Activated CD4-positive, alpha-beta T cell treated with anti-CD3 and anti-CD28 coated beads, Interleukin-2, Interleukin-6, amounts not matched to agents 100 ng/mL and 50 ng/mL, durations not matched to agents 16 hours and 8 hours (primary cell): ENCODE results near the gene MYO18B.
"Not testable (repeated sequence)": the region's sequence is repeated elsewhere in the genome, so short reads cannot be mapped to it uniquely, and the experiment has no call there.

Experiments used
- DNase-seq: peaks from one replicate; pipeline ENCODE4 v3.0.0-alpha.2; 2020

Gene MYO18B

DNA sequence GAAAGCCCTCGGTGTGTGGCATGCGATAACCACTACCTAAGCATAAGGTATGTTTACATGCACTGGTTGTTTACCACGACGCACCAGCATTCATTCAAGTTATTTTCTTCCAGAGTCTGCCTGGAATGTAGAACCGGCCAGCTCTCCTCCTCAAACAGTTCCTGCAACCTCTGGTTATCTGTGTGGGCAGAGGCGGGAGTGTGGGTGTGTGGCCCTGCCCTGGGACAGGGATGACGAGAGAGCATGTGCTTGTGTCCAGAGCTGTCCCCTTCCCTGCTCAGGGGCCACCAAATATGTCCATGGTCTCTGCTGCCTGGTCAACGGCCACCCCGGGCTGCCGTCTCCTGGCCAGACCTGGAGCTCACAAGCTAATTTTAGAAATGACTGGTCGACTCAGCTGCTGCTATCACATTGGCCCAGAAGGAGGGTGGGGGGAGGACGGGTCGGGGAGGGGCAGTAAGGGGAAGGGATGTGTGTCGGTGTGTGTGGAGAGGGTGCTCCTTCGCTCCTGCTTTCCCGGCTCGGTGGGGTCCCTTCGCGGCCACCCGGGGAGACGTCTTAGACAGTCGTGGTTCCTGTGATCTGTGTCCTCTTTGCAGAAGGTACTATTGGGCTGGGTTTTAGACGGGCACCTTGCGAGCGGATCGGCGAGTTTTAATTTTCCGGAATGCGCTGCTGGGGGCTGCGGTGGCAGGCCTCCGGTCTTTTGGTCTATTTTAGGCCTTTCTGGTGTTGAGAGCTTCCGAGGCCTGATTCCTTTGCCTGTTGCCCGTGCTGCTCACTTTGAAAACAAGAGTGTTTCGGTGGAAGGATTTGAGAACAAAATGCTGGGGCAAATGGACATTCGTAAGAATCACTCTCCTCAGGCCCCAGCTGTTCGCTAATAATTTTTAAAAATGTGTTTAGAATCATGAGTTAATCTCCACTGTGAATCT lies at the start of gene MYO18B:
MYO18B (plus strand) TSS at position 497 of the 935 bp plus-strand sequence. CDS start 18,905 bp downstream, outside the sequence.
- DNase-seq: no peak

DNA sequence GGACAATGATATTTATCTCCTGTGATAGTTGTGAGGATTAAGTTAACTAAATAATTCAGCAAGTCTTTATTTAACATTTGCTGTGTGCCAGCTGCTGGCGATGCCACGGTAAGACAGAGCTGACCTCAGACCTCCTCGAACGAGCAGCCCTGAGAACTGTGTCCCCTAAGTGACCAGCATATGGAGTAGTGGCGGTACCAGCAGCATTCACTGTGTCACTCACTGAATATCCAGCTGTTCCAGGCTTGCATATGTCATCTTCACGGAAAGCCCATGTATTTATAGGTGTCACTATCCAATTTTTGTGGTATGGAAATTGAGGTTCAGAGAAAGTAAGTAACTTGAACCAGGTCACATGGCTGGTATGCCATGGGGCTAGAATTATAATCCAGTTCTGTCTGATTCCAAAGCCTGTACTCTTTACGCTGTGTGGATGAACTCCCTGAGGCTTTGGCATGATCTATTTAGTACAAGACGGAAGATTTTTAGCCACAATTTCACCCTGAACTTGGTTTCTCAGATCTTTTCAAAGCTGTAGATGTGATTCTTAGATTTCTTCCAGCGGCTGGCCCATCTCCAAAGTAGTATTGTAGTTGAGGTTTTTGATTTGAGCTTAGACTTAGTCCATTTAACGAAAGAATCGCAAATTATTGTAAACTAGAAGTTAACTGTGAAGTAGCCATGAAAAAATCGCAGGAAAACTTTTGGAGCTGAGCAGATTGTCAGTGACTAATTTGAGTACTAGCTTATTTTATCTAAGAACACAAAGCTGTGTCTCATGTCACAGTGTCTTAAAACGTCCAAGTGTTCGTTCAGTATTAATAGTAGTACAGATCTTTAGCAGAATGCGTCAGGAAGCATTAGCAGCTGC lies 49.4 kb upstream of the MYO18B start:
- no peak for DNase-seq

- no peak for DNase-seq
Observed at GRCh38 chr22:25693268-25693565, 48.8 kb upstream of the MYO18B start.

DNA sequence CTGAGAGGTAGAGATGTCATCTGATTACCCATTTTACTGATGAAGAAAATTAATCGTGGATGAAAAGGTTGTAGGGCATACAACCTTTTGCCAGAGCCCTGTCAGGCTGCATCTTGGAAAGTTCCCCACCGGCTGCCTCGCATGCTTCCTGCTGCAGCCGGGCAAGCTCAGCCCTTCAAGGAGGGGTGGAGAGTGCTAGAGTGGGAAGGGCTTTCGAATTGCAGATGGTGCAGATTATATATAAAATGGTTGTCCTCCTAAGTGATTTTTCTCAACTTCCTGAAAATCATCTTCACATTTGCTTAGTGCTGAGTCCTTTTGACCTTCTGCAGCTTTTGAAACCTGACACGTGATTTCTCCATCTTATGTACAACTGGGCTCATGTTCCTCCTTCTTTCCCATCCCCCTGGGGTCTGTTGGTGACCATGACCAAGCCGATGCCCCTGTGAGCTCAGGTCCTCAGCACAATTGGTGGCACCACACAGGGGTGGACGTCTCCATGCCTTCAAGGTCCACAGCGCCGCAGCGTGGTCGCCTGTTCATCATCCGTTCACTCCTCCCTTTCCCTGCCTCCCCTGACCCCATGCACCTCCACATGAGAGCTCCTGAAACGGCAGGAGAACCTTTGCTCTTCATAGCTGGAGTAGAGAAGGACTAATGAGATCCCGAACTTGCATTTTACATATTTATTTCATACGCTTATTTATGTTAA lies 47.6 kb upstream of the MYO18B start:
- DNase-seq: no peak

DNA sequence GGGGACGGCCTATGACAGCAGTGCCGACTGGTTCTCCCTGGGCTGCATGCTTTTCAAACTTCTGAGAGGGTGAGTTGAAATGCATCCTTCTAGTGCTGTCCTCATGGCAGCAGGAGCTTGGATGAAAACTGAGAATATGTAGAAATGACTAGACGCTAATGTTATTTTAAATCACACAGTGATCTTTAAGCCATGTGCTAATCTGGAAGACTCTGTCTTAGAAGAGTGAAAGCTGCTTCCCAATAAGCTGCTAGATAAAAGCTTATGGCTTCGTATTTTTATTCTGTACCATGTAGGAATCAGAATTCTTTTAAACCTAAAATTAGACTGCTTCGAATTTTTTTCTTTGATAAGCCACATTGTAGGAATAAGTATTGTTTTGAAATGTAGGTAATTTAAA lies 46.8 kb upstream of the MYO18B start:
- DNase-seq: no peak

DNA sequence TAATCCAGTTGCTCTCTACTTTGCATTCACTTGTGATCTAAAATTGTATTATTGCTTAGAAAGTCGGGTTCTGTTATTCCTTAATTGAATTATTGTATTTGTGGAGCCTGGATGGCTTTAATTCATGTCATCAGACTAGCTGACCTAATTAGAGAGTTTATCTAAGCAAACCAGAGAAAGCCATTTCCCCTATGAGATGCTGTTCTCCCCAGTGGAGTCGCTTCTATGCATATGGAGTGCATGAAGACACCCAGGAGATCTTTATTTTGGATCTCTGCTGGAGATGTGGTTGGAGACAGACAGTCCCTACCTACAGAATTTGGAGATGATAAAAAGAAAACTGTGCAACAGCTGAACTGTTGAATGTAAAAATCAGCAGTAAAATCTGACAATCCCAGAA lies 45.2 kb upstream of the MYO18B start:
- DNase-seq: no peak

- no peak for DNase-seq
Observed at GRCh38 chr22:25697181-25697664, 44.8 kb upstream of the MYO18B start.

- no peak for DNase-seq
Observed at GRCh38 chr22:25697978-25698377, 44.0 kb upstream of the MYO18B start.

DNA sequence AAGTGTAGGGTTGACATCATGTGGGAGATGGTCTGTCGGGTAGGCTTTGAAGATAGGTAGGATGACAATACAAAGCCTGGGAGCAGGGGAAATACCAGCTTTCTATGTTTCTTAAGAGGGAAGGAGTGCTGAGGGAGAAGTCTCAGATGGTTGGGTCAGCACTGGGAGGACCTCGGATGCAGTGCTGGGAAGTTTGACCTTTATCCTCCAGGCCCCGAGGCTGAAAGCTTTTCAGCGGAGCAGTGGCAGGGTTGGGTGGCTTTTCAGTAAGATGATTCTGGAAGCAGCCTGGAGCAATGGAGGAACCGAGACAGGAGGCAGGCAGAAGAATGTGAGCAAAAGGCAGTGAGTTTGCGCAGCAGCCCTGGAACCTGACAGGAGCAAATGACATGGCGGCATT lies 43.5 kb upstream of the MYO18B start:
- DNase-seq: no peak

DNA sequence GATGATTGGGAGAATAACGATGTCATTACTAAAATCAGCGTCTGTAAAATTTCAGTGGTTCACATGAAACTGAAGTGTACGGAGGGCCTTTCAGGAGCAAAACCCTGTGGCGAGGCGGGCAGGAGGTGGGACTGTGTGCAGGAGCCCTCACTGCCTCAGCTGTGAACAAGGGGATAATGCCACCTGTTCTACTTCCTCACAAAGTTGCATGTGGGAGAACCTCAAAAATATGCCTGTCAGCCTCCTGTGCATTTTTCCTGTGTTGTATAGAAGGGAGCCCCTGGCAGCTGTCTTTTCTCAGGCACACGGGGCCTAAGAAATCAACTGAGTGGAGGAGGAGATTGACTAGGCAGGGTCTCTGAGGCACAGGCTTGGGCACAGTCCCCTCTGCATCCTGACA lies 43.0 kb upstream of the MYO18B start:
- DNase-seq: no peak

- DNase-seq: no peak
Observed at GRCh38 chr22:25701056-25701780, 40.8 kb upstream of the MYO18B start.

DNA sequence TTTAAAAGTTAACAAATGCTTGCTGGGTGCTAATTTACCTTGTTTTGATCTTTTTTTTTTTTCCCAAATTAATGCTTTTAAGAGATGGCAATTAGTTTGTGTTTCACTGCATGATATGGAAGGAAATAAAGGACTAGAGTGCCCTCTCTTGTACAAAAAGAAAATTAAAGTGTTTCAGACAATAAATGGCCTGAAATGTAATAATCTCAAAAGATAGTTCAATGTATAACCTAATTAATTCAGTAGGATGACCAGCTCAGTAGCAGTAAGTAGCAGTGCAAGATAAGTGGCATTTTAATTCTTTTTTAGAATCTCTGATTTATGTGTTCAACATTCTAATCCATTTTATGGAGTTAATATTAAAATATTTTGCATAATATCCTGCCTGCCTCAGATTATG lies 39.9 kb upstream of the MYO18B start:
- DNase-seq: peak; percentile 14

GRCh38 chr22:25702571-25703167 lies 39.3 kb upstream of the MYO18B start:
- DNase-seq: peak; percentile 84

DNA sequence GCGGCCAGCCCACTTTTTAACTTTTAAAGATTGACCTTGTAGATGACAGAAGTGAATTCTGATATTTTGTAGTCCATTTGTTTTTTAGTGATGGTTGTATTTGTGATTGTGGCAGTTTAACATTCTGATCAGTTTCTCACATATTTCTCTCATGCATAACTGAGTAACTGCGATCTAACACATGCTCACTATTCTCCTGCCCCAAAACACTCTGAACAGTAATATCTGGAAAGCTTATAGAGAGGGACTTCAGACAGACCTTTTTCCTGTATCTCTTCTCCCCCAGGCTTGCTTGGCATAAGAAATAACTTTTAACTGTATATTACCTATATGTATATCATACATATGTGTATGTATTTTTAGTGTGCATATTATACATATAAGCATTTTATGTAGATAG lies 37.3 kb upstream of the MYO18B start:
- peak; percentile 44 for DNase-seq

DNA sequence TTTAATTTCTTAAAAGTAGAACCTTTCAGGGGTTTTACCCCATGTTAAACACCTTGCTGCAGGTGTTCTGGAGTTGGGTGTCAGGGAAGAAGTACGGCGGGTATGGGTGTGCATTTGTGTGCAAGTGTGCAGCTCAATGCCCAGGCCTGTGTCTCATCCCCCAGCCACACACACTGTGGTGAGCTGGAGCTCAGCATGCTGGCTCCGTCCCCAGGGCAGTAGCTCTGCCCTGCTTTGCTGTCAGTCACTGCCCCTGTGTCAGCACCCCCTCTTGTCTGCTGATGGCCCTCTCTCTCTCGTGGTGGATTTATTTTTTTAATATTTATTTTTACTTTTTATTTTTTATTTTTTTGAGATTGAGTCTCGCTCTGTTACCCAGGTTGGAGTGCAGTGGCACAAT lies 35.8 kb upstream of the MYO18B start:
- no peak for DNase-seq

DNA sequence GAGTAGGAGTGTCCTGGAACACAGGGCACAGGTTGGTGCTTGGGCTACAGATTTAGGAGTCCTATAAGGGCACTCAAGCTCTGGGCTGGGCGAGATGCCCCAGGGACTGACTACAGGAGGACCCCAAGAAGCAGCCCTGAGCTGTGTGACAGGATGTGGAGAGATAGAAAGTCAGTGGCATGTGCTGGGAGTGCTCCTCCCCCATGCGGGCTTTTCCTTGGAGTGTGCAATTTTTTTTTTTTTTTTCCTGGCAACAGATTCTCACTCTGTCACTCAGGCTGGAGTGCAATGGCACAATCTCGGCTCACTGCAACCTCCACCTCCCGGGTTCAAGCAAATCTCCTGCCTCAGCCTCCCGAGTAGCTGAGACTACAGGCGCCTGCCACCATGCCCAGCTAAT lies 33.6 kb upstream of the MYO18B start:
- DNase-seq: not testable (repeated sequence)

- DNase-seq: peak; percentile 85
Observed at GRCh38 chr22:25709758-25710157, 32.2 kb upstream of the MYO18B start.

GRCh38 chr22:25710501-25710900 lies 31.5 kb upstream of the MYO18B start:
- DNase-seq: no peak

GRCh38 chr22:25711491-25711890 lies 30.5 kb upstream of the MYO18B start:
- no peak for DNase-seq

DNA sequence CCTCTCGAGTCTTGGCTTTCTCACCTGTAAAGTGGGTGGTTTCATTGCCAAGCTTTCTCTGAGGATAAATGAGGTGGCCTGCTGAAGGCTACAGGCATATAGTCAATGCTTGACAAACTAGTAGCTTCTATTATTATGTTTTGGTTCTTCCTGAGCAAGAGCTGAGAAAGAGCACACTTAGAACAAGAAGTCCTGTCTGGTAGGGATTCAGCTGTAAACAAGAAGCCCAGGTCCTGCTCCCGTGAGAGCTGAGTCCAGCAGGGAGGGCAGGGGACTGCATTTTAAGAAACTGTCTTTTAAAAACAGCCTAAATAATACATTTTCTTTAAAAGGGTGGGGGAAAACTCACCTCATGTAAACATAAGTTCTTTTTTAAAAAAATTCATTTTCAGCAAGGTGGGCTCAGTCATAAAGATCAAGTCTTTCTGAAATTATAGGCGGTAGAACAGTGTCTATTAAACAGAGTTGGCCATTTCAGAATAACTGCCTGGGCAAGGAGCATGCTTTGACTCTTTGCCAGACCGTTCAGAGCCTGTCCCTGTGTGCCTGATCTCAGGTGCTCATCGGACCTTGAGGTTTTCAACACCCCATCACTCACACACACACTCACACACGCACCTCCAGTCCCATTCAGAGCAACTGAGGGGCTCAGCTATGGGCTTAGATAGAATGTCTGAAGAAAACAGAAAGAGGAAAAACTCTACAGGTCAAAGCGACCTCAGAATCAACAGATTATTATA lies 29.2 kb upstream of the MYO18B start:
- DNase-seq: no peak

DNA sequence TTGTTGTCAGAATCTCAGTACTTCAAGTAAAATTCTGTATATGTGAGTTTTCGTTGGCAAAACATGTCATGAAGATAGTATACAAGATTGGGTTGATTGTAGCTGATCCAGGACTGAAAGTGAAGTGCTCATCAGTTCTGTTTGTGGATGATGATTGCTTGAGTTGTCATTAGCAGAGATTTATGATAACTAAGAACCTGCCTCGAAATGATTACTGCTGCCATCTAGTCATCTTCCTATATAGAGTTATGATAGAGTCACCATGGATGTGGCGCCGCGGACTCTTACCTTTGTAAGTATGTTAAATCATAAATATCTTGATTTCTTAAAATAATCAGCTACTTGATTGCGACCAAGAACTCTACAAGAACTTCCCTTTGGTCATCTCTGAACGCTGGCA lies 27.9 kb upstream of the MYO18B start:
- DNase-seq: no peak
